Hematopoietic multipotent progenitor cell treated with erythropoietin and hydrocortisone succinate and interleukin-3 and kit ligand, for 17 days (in vitro differentiated cells): ENCODE data around the gene KRT14.
"Not testable (repeated sequence)": the region's sequence is repeated elsewhere in the genome, so short reads cannot be mapped to it uniquely, and the experiment has no call there.

ENCODE experiments used
- DNase-seq: peaks from one replicate; pipeline ENCODE4 v3.0.0-alpha.2; 2015; ENCODE audit warnings: low spot score

The KRT14 gene

DNA sequence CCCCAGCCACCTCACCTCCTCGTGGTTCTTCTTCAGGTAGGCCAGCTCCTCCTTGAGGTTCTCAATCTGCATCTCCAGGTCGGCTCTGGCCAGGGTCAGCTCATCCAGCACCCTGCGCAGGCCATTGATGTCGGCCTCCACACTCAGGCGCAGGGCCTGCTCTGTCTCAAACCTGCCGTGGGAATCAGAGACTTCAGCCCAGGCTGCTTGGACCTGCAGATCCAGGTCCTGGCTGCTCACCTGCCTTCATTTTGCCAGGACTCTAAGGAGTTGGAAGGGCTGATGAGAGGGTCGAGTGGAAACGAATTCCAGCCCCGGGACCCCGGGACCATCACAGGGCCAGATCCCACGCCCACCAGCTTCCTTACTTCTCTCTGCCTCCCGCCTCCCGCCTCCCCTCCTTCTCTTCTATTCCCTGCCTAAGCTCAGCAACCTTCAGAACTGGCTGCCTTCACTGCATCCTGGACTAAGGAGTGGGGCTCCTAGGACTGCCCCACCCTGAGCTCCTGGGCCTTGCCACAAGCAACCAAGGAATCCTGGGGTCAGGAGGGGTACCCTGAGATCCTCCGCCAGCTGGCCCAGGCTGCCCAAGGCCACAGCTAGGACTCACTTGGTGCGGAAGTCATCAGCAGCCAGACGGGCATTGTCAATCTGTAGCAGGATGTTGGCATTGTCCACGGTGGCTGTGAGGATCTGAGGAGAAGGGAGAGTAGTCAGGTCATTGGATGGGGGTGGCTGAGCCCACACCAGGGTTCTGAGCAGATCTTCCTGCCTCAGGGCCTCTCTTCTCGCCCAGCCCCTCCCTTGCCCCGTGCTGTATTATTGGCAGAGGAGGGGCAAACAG is 35.9 kb upstream of the KRT14 start:
- not testable (repeated sequence) for DNase-seq

DNA sequence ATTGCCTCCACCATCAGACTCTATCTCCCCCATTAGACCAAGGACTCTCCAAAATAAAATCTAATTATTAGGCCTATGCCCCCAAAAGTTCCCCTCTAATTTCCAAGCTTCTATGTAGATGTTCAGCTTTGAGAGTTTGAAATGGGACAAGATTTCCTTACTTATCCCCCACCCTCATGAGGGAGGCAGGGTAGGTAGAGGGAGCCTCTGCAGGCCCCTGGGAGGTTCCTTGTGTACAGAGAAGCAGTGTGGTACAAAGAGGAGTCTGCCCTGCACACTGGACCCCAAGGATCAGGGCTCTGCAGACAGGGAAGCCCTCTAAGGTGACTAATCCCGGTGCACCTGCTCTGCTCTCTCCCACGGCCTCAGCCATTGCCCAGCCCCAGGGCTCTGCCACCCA is 35.2 kb upstream of the KRT14 start:
- DNase-seq = no peak

- DNase-seq = not testable (repeated sequence)
Observed at GRCh38 chr17:41621435-41621817, 34.7 kb upstream of the KRT14 start.

GRCh38 chr17:41620583-41621434 is 34.1 kb upstream of the KRT14 start:
- DNase-seq = no peak

DNA sequence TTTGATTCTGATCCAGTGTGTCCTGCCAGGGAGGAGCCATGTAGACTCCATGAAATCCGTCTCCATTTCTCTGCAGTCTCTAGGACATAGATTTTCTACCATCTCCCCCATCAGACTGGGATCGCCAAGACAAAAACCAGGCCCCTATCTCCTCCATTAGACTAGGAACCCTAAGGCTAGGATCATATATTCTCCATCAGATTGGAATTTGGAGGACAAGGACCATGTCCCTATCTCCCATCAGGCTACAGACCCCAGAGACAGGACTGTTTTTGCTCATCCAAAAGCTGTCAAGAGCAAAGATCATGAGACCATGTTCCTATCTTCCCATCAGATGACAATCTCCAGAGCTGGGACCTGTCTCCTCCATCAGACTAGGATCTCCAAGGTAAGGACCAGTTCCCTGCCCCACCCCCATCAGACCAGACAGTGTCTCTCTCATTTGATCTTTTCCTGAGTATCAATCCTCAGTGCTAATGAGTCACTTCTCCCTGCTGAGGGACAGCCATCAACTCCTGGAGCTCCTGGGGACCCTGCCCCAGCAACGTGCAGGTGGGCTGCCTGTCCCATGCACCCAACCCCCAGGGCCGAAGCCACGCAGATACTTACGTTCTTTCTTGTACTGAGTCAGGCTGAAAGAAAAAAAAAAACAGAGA is 33.4 kb upstream of the KRT14 start:
- not testable (repeated sequence) for DNase-seq

DNA sequence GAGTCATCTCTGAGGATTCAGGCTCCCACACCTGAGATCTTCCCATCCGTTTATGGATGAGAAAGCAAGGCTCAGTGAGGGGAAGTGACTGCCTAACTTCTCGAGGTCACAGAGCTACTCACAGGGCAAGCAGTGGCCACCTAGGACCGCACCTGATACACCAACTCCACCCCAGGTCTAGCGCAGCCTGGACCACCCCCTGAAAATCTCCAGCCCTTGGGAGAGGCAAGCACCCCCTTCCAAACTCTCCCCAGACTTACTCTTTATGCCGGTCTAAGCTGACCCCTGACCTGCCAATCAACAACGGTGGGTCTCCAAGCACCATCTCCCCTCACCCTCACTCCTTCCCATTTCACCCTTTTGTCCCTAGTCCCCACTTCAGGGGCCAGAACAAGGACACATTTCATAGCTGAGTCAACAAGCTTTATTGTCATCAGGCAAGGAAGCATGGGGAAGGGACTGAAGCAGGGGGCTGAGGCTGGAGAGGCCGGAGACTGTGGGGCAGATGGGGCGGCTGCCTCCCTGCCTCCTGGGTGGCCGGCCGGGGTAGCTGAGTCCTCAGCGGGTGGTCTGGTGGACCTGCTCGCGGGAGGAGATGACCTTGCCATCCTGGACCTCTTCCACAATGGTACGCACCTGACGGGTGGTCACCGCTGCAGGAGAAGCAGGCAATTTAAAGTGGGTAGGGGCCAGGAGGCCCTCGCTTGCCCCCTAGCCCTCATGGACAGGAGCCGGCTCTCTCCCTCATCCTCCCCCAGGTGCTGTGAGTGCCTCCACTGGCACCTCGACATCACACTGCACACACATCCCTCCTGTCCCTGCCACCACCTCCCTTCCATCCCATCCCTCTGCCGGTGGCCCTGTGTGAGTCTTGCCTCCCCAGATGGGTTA is 32.6 kb upstream of the KRT14 start:
- DNase-seq = no peak

DNA sequence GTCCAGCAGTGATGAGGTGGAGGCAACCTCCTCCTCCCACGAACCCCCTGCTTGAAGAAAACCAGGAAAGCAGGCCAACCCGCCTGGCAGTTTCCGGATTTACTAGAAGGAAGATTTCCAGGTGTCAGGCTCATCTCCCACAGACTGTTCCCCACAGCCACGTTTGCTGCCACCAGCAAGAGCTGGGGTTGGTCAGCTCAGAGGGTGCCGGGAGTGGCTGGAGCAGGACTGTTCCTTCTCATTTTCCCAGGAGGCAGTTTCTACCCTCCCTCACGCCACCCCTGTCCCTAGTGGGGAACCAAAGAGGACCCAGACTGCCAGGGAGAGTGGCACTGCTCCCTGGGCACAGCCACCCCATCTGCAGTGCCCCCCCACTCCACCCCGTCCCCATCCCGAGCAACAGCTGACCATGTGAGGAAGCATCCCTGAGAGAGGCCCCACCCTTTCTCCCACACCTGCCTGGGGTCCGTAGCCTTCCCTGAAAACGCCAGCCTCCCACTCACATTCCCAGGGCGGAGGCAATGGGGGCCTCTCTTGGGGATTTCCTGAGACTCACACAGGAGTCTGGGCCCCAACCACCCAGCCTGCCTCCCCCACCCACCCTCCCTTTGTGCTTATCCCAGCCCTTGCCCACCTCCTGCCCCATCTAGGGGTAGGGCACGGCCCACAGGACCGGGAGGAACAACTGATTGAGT is 31.8 kb upstream of the KRT14 start:
- no peak for DNase-seq

- no peak for DNase-seq
Observed at GRCh38 chr17:41617698-41618097, 31.0 kb upstream of the KRT14 start.

DNA sequence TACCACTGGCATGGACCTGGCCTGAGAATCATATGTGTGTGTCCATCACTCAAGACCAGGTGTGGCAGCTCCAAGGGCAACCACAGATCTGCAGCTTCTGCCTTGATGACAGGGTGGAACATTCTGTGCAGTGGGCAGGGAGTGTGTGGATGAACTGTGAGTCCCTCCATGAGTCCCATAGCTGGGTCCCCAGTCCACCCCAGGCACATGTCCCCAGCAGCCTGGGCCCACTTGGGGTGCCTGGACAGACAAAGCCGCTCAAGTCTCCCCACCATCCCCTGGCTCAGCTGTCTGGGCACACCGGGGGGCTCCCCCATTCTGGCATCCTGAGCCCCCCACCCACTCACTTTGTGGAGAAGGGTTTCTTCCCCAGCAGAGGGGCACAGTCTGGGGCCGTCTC is 30.4 kb upstream of the KRT14 start:
- DNase-seq = no peak

GRCh38 chr17:41616486-41616885 is 29.8 kb upstream of the KRT14 start:
- not testable (repeated sequence) for DNase-seq

DNA sequence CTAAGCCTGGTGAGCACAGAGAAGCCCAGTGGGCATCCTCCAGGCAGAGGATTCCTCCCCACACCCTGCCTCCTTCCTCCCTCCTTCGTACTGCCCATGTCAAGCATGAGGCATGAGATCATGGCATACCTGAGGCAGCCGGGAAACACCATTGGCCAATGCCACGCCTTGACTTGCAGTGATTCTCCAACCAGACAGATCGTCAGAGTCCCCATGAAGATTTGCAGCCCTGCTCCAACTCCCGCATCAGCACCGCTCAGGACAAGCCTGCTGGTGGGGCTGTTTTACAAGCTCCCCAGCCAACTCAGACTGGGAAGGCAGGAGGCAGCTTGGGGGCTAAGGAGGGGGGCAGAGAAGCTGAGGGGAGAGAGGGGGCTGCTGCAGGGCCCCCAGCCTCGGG is 28.8 kb upstream of the KRT14 start:
- no peak for DNase-seq

- DNase-seq = not testable (repeated sequence)
Observed at GRCh38 chr17:41614767-41615166, 28.1 kb upstream of the KRT14 start.

DNA sequence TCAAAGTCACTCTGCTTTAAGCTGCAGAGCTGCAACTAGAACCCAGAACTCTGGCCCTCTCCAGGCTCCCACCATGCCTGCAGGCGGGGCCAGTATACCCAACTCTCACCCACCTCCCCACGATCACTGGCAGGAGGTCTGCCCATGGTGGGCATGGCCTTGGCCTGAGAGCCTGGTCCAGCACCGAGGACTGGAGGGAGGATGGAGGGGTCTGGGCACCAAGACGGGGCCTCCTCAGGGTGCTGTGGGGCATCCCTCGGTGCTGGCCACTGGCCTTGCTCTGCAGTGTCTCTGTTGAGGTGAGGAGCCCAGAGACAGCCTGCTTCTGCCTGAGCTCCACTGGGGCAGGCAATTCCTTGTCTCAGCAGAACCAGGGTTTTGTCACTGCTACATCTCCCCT is 27.4 kb upstream of the KRT14 start:
- DNase-seq = no peak

GRCh38 chr17:41613277-41614082 is 26.8 kb upstream of the KRT14 start:
- DNase-seq = no peak

DNA sequence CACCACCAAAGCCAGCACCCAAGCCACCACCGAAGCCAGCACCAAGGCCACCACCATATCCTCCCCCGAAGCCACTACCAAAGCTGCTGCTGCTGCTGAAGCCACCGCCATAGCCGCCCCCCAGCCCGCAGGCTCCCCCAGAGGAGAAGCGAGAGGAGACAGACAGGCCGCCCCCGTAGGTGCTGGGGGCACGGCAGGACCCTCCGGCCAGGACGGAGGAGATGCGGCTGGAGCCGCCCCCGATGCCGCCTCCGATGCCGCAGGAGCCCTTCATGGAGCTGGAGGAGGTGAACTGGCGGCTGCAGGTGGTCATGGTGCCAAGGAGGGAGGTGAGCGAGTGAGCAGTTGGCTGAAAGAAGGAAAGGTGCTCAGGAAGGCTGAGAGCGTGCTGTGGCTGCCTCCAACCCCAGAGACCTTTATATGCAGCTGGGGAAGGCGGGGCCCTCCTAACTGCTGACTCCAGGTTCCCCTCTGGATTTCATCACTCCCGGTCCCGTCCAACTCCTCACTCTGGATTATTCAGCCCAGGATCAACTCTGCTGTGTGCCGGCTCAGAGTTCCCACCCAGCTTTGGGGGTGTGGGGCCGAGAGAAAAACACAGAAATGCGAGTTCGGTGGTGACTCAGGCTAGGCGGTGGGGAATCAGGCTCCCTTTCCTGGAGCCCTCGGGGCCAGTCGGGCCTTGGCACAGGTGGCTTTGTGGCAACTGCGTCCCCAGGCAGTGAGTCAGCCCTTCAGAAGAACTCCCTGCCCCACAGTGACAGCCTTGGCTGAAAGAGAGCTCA is 25.9 kb upstream of the KRT14 start, which contains the start of gene KRT16:
Gene KRT16 (minus strand): TSS at position 392 of the 785 bp plus-strand sequence. CDS start 79 bp downstream, at position 313.
- not testable (repeated sequence) for DNase-seq

DNA sequence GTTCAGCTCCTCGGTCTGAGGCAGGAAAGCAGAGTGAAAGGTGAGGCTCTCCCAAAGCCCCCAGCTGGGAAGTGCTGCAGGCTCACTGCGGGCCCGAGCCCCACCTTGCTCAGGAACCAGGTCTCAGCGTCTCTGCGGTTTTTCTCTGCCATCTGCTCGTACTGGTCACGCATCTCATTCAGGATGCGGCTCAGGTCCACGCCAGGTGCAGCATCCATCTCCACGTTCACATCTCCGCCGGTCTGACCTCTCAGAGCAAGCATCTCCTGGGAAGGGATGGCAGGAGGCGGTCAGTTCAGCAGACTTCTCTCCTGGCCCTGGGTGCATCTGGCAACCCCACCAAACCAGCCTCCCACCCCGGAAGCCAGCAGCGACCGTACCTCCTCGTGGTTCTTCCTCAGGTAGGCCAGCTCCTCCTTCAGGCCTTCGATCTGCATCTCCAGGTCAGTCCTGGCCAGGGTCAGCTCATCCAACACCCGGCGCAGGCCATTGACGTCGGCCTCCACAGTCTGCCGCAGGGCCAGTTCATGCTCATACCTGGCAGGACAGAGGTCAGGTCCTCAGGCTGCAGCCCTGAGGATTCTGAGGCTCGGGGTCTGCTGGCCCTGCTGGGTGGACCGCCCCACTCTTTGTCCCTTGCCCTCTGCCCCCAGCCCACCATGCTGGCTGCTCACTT is 24.4 kb upstream of the KRT14 start:
- no peak for DNase-seq

- DNase-seq = not testable (repeated sequence)
Observed at GRCh38 chr17:41610061-41610517, 23.4 kb upstream of the KRT14 start.

GRCh38 chr17:41606930-41607329 is 20.2 kb upstream of the KRT14 start:
- not testable (repeated sequence) for DNase-seq
